ENCODE data around the gene PRCC. TPM values are rescaled to one million over a fixed set of nuclear protein-coding genes. Genes with fewer than 3 reads are reported as not detected.

Gene PRCC
- total and polyA plus RNA-seq, 2 of the 13 experiments (the other 11 are each of a cell fraction or from before 2014, with no cell fraction given), result 24.2 to 40.5 TPM

- TF ChIP-seq, protein P1, sequence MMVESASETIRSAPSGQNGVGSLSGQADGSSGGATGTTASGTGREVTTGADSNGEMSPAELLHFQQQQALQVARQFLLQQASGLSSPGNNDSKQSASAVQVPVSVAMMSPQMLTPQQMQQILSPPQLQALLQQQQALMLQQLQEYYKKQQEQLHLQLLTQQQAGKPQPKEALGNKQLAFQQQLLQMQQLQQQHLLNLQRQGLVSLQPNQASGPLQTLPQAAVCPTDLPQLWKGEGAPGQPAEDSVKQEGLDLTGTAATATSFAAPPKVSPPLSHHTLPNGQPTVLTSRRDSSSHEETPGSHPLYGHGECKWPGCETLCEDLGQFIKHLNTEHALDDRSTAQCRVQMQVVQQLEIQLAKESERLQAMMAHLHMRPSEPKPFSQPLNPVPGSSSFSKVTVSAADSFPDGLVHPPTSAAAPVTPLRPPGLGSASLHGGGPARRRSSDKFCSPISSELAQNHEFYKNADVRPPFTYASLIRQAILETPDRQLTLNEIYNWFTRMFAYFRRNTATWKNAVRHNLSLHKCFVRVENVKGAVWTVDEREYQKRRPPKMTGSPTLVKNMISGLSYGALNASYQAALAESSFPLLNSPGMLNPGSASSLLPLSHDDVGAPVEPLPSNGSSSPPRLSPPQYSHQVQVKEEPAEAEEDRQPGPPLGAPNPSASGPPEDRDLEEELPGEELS (CRISPR knock-in tag; IDR thresholded peaks at IDR 0.05), result peak; percentile 61; the same call in 1 of the 2 replicates
- TF ChIP-seq PAXIP1 (CRISPR knock-in tag; conservative IDR thresholded peaks at IDR 0.05), result peak; percentile 62
- TF ChIP-seq ETV6 (CRISPR knock-in tag; conservative IDR thresholded peaks at IDR 0.05), result peak; percentile 87
- TF ChIP-seq AGO2 (optimal IDR thresholded peaks at IDR 0.05; ENCODE audit: low read depth, low read length), result peak; percentile 61
- no peak; the same call in 1 of the 2 replicates for TF ChIP-seq ZNF20 (CRISPR knock-in tag; IDR thresholded peaks at IDR 0.05)
- no peak for TF ChIP-seq RBM39 (IDR thresholded peaks at IDR 0.05; ENCODE audit: low read depth, low read length, poor library complexity, severe bottlenecking)
- TF ChIP-seq HES4 (CRISPR knock-in tag; IDR thresholded peaks at IDR 0.05; ENCODE audit: borderline replicate concordance), result no peak
- peak; percentile 84 for TF ChIP-seq GABPB1 (CRISPR knock-in tag; IDR thresholded peaks at IDR 0.05)
- peak; percentile 71 for TF ChIP-seq PHF5A (CRISPR knock-in tag; IDR thresholded peaks at IDR 0.05; ENCODE audit: low read depth, unreplicated experiment)
- TF ChIP-seq ZBTB3 (CRISPR knock-in tag; IDR thresholded peaks at IDR 0.05; ENCODE audit: borderline replicate concordance, low read depth), result no peak
- TF ChIP-seq SETDB1 (CRISPR knock-in tag; IDR thresholded peaks at IDR 0.05; ENCODE audit: borderline replicate concordance), result no peak
- peak; percentile 84 for TF ChIP-seq ZBTB2 (CRISPR knock-in tag; IDR thresholded peaks at IDR 0.05; ENCODE audit: low read depth)
- TF ChIP-seq, protein P2, sequence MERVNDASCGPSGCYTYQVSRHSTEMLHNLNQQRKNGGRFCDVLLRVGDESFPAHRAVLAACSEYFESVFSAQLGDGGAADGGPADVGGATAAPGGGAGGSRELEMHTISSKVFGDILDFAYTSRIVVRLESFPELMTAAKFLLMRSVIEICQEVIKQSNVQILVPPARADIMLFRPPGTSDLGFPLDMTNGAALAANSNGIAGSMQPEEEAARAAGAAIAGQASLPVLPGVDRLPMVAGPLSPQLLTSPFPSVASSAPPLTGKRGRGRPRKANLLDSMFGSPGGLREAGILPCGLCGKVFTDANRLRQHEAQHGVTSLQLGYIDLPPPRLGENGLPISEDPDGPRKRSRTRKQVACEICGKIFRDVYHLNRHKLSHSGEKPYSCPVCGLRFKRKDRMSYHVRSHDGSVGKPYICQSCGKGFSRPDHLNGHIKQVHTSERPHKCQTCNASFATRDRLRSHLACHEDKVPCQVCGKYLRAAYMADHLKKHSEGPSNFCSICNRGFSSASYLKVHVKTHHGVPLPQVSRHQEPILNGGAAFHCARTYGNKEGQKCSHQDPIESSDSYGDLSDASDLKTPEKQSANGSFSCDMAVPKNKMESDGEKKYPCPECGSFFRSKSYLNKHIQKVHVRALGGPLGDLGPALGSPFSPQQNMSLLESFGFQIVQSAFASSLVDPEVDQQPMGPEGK (CRISPR knock-in tag; IDR thresholded peaks at IDR 0.05), result peak; percentile 74
- TF ChIP-seq PLSCR1 (CRISPR knock-in tag; IDR thresholded peaks at IDR 0.05; ENCODE audit: borderline replicate concordance), result no peak
- peak; percentile 37; the same call in 1 of the 2 replicates for TF ChIP-seq ZNF264 (CRISPR knock-in tag; IDR thresholded peaks at IDR 0.05)
- no peak for TF ChIP-seq SRSF1 (optimal IDR thresholded peaks at IDR 0.05; ENCODE audit: low read depth, low read length)
These were observed 15.4 kb upstream of the PRCC start (continued) for GRCh38 chr1:156751757-156752481.
